ENCODE results near the gene PCSK5. TPM values are rescaled to one million over a fixed set of nuclear protein-coding genes. Genes with fewer than 3 reads are reported as not detected.

Gene PCSK5
- total and polyA plus RNA-seq, 2 of the 8 experiments (the other 6 are each of a cell fraction or from before 2014, with no cell fraction given), result 5.5 to 10.7 TPM

DNA sequence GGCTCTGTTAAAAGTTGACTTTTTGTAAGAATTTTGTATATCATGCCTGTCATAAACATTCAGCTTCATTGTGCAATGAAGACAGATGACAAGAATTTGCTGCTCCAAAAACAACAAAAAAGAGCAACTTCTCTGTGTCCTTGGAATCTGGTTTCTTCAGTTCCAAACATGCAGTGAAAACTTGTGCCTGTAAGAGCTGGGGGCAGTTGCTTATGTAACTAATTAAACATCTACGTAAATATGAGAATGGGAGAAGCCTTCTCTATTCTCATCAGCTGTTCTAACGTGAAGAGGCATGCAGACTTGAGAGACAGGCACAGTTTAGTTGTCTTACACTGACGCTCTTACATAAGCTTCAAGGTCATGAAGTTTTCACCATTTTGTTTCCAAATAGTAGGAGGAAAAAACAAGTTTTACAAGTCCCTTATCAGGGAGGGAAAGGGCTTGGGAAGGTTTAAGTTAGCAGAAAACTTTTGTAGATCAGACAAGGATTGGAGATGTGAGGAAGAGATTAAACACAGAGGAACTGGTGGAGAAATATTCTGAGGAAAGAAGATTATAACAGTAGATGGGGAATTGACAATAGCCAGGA, 333.4 kb downstream of the PCSK5 start (continued):
- TF ChIP-seq, protein P1, sequence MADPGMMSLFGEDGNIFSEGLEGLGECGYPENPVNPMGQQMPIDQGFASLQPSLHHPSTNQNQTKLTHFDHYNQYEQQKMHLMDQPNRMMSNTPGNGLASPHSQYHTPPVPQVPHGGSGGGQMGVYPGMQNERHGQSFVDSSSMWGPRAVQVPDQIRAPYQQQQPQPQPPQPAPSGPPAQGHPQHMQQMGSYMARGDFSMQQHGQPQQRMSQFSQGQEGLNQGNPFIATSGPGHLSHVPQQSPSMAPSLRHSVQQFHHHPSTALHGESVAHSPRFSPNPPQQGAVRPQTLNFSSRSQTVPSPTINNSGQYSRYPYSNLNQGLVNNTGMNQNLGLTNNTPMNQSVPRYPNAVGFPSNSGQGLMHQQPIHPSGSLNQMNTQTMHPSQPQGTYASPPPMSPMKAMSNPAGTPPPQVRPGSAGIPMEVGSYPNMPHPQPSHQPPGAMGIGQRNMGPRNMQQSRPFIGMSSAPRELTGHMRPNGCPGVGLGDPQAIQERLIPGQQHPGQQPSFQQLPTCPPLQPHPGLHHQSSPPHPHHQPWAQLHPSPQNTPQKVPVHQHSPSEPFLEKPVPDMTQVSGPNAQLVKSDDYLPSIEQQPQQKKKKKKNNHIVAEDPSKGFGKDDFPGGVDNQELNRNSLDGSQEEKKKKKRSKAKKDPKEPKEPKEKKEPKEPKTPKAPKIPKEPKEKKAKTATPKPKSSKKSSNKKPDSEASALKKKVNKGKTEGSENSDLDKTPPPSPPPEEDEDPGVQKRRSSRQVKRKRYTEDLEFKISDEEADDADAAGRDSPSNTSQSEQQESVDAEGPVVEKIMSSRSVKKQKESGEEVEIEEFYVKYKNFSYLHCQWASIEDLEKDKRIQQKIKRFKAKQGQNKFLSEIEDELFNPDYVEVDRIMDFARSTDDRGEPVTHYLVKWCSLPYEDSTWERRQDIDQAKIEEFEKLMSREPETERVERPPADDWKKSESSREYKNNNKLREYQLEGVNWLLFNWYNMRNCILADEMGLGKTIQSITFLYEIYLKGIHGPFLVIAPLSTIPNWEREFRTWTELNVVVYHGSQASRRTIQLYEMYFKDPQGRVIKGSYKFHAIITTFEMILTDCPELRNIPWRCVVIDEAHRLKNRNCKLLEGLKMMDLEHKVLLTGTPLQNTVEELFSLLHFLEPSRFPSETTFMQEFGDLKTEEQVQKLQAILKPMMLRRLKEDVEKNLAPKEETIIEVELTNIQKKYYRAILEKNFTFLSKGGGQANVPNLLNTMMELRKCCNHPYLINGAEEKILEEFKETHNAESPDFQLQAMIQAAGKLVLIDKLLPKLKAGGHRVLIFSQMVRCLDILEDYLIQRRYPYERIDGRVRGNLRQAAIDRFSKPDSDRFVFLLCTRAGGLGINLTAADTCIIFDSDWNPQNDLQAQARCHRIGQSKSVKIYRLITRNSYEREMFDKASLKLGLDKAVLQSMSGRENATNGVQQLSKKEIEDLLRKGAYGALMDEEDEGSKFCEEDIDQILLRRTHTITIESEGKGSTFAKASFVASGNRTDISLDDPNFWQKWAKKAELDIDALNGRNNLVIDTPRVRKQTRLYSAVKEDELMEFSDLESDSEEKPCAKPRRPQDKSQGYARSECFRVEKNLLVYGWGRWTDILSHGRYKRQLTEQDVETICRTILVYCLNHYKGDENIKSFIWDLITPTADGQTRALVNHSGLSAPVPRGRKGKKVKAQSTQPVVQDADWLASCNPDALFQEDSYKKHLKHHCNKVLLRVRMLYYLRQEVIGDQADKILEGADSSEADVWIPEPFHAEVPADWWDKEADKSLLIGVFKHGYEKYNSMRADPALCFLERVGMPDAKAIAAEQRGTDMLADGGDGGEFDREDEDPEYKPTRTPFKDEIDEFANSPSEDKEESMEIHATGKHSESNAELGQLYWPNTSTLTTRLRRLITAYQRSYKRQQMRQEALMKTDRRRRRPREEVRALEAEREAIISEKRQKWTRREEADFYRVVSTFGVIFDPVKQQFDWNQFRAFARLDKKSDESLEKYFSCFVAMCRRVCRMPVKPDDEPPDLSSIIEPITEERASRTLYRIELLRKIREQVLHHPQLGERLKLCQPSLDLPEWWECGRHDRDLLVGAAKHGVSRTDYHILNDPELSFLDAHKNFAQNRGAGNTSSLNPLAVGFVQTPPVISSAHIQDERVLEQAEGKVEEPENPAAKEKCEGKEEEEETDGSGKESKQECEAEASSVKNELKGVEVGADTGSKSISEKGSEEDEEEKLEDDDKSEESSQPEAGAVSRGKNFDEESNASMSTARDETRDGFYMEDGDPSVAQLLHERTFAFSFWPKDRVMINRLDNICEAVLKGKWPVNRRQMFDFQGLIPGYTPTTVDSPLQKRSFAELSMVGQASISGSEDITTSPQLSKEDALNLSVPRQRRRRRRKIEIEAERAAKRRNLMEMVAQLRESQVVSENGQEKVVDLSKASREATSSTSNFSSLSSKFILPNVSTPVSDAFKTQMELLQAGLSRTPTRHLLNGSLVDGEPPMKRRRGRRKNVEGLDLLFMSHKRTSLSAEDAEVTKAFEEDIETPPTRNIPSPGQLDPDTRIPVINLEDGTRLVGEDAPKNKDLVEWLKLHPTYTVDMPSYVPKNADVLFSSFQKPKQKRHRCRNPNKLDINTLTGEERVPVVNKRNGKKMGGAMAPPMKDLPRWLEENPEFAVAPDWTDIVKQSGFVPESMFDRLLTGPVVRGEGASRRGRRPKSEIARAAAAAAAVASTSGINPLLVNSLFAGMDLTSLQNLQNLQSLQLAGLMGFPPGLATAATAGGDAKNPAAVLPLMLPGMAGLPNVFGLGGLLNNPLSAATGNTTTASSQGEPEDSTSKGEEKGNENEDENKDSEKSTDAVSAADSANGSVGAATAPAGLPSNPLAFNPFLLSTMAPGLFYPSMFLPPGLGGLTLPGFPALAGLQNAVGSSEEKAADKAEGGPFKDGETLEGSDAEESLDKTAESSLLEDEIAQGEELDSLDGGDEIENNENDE (IDR thresholded peaks at IDR 0.05; ENCODE audit: insufficient replicate concordance, low read length), result no peak
